DMS114 treated with DMSO at 0.1 percent for 48 hours (cell line): ENCODE measurements around the gene VASH1.

Source experiments
- DNase-seq: peaks from one replicate; lab custom pipeline; 2025; ENCODE audit not compliant: unreplicated experiment; lab: John Stamatoyannopoulos, UW

VASH1 gene

DNA sequence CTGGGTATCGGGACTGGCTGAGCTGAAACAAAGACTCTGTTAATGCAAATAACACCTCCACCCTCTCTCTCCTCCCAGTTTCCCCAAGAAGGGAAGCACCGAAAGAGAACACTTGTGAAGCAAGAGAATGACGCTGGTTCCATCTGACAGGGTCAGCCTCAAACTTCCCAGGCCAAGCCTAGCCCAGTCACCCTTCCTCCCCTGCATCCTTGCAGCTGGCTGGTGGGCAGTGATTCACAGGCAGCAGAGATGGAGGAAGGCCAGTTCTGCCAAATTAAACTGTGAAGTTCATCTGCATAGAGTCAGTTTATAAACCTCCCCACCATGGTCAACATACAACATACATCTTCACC lies 67.7 kb downstream of the VASH1 start:
- DNase-seq, result no peak

DNA sequence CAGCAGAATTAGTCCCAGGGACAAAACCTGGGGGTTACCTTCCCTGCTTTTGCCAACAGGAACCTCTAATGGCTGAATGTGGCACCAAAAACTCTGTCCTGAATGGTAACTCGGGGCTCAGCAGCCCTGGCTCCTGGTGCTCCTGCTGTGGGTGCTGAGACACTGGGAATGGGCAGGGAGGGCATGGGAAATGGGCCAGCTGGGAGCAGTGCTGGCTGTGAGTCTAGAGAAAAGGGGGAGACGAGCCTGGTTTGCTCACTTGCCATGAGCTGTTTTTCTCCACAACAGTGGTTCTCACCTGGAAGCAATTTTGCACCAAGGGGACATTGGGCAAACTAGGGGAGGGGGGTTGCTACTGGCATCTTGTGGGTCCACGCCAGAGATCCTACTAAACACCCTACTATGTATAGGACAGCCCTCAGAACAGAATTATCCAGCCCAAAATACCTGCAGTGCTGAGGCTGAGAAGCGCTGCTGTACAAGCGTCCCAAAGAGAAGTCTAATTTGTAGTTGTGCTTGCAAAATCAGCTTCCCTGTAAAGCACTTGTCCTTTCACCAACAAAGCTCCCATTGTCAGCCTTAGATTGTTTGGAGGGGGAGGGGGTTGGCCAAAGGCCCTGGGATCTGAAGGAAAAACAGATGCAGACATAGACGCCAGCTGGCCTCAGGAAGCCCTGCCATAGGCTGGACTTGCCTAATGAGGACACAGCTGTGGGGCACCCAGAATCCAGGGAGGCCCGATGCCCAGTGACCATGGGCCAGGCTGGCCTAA lies 68.6 kb downstream of the VASH1 start:
- DNase-seq, result no peak

DNA sequence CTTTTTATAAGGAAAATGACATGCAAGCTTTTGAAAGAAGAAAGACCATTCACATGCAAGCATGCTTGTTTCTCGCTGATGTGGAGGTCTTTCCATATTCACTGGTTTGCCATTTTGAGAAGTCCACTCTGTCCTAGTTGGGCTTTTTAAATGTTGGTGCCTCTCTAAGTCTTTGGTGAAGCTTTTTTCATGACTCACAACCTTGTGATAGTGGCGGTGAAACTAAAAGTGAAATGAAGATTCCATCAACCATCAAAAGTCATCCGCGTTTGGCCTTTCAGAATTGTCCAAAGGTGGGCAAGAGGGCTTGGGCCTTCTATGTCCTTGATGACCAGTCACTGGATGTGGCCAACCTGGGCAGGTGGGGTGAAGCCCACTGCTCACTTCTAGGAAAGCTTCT lies 69.3 kb downstream of the VASH1 start:
- DNase-seq, result no peak

DNA sequence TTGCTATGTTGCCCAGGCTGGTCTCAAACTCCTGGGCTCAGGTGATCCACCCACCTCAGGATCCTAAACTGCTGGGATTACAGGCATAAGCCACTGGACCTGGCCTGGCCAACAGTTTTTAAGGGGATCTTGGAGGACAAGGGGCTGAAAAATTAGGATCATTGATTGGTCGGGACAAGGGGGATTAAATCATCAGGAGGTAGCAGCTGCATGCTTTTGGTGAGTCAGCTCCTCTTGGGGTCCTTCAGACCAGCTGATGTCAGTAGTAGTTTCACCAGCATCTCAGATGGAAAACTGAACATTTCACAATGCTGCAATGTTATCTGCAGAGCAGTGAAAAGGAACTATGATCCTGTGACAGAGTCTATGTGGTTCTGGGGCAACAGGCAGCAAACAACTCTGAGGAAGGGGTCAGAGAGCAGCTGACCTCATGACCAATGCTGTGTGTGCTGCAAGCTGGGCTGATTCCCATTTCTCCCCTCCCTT lies 71.3 kb downstream of the VASH1 start:
- DNase-seq, result no peak
